GM19452 (cell line): ENCODE measurements around the gene ANKRD27.

ENCODE experiments used
- ATAC-seq: cut with Tn5 transposase; IDR thresholded peaks from one replicate; pipeline ENCODE4 v1.9.1; 2021; ENCODE audit not compliant: unreplicated experiment

Gene ANKRD27

GRCh38 chr19:32563761-32564160 lies 111.2 kb downstream of the ANKRD27 start:
- no peak for ATAC-seq

- no peak for ATAC-seq
These were observed 116.3 kb downstream of the ANKRD27 start for GRCh38 chr19:32558607-32559228.

- ATAC-seq, result no peak
These were observed 119.2 kb downstream of the ANKRD27 start for GRCh38 chr19:32555786-32556185.

- ATAC-seq, result no peak
These were observed 124.3 kb downstream of the ANKRD27 start for GRCh38 chr19:32550666-32551065.
